WTC11 (cell line): Measurements from ENCODE around the gene TANC1.

ENCODE experiments used
- CTCF ChIP-seq: fragments of 200-600 bp; IDR thresholded peaks from 2 replicates; pipeline ENCODE4 v1.8.0; 2022; ENCODE audit warnings: antibody characterized with exemption
- FOXP1 ChIP-seq: sonication (generic); formaldehyde crosslinking; IDR thresholded peaks from 2 replicates; pipeline ENCODE4 v1.8.0; 2022; ENCODE audit warnings: missing genetic modification reagents, mild to moderate bottlenecking, moderate library complexity, borderline replicate concordance
- TEAD1 ChIP-seq: sonication (generic); formaldehyde crosslinking; IDR thresholded peaks from 2 replicates; pipeline ENCODE4 v1.8.0; 2022; ENCODE audit warnings: mild to moderate bottlenecking, missing genetic modification reagents
- ZNF263 ChIP-seq: sonication (generic); formaldehyde crosslinking; IDR thresholded peaks from 2 replicates; pipeline ENCODE4 v1.8.1; 2022; ENCODE audit warnings: low read depth, mild to moderate bottlenecking, moderate library complexity, missing genetic modification reagents

DNA sequence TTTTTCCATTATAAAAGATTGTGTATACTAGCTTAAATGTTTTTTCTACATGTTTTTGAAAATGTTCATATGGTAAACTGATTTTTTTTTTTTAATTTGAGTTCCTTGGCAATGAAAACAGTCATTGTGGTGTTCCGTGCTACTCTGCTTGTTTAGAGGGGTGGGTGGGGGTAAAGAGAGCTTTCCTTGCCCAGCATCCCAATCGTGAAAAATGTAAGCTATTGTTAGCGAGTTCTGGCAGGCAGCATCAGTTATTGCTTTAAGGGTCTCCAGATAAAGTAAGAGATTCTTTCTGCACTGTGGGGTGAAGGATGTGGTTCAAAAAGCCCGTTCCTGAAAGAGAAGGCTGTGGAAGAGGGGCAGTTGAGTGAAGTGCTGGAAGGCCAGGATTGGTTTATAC, 118.4 kb downstream of the TANC1 start:
- no peak for TF ChIP-seq CTCF
- TF ChIP-seq FOXP1 (CRISPR knock-in tag) = no peak
- no peak for TF ChIP-seq ZNF263
- TF ChIP-seq TEAD1 (CRISPR knock-in tag) = no peak
